ENCODE results near the gene SLC17A4. TPM values are rescaled to one million over a fixed set of nuclear protein-coding genes. Genes with fewer than 3 reads are reported as not detected.

The SLC17A4 gene
- total and polyA plus RNA-seq, 7 donors: not detected

GRCh38 chr6:25804804-25805203, 50.3 kb downstream of the SLC17A4 start:
- Histone ChIP-seq H3K4me3 (no peak overlapping the region), H3K27me3 (ENCODE audit: insufficient read depth in 3 of 3, low read length in 2 of 3) (peaks cover 0 to 3% (median 0%) of the 10 kb centered on the region in 3 donors), H3K36me3 (ENCODE audit: insufficient read depth in 1 of 2, low read depth in 1 of 2) (no peaks in the 10 kb centered on the region), H3K27ac (no peak overlapping the region), H3K9me3 (no peaks in the 10 kb centered on the region), H3K4me1 (no peaks in the 10 kb centered on the region)
- TF ChIP-seq CTCF (IDR thresholded peaks at IDR 0.05): no peak
- 83 to 92% (median 92%) methylated on average over 2 of the region's 2 CpGs for WGBS, 3 donors
- intact Hi-C loops (cut with DNase I): no loop called here
- no peak for DNase-seq
- ATAC-seq: no peak

- Histone ChIP-seq H3K4me3 (no peak overlapping the region), H3K36me3 (ENCODE audit: insufficient read depth in 1 of 2, low read depth in 1 of 2) (no peaks in the 10 kb centered on the region), H3K27ac (no peak overlapping the region), H3K9me3 (no peaks in the 10 kb centered on the region), H3K4me1 (no peaks in the 10 kb centered on the region), H3K27me3 (ENCODE audit: insufficient read depth in 3 of 3, low read length in 2 of 3) (peaks cover 0 to 3% (median 2%) of the 10 kb centered on the region in 3 donors)
- DNase-seq: no peak
- intact Hi-C loops (cut with DNase I): no loop called here
- 53 to 60% (median 56%) methylated on average over 3 of the region's 3 CpGs for WGBS, 3 donors
- ATAC-seq: no peak
- no peak for TF ChIP-seq CTCF (IDR thresholded peaks at IDR 0.05)
These were observed 60.7 kb downstream of the SLC17A4 start for GRCh38 chr6:25815194-25815593.

GRCh38 chr6:25816252-25816651, 61.7 kb downstream of the SLC17A4 start:
- H3K4me3 ChIP-seq: no peak overlapping the region
- DNase-seq (no peak), ATAC-seq (no peak)
- intact Hi-C loops (cut with DNase I): no loop called here
- peaks cover 0 to 3% (median 1%) of the 10 kb centered on the region in 3 donors for H3K27me3 ChIP-seq (ENCODE audit: insufficient read depth in 3 of 3, low read length in 2 of 3)
- H3K9me3 ChIP-seq: no peaks in the 10 kb centered on the region
- H3K27ac ChIP-seq: no peak overlapping the region
- H3K4me1 ChIP-seq: no peaks in the 10 kb centered on the region
- TF ChIP-seq CTCF (IDR thresholded peaks at IDR 0.05): no peak
- H3K36me3 ChIP-seq (ENCODE audit: insufficient read depth in 1 of 2, low read depth in 1 of 2): no peaks in the 10 kb centered on the region
- WGBS, 3 donors: 92 to 95% (median 93%) methylated on average over 2 of the region's 2 CpGs

- intact Hi-C loops (cut with DNase I): no loop called here
- Histone ChIP-seq H3K4me3 (no peak overlapping the region), H3K36me3 (ENCODE audit: insufficient read depth in 1 of 2, low read depth in 1 of 2) (no peaks in the 10 kb centered on the region), H3K4me1 (no peaks in the 10 kb centered on the region), H3K27me3 (ENCODE audit: insufficient read depth in 3 of 3, low read length in 2 of 3) (peaks cover 0 to 9% (median 0%) of the 10 kb centered on the region in 3 donors), H3K27ac (no peak overlapping the region), H3K9me3 (no peaks in the 10 kb centered on the region)
- ATAC-seq (no peak), DNase-seq (no peak)
- no peak for TF ChIP-seq CTCF (IDR thresholded peaks at IDR 0.05)
These were observed 66.8 kb downstream of the SLC17A4 start for GRCh38 chr6:25821341-25821740.

GRCh38 chr6:25829375-25829774, 74.8 kb downstream of the SLC17A4 start:
- H3K27me3 ChIP-seq (ENCODE audit: insufficient read depth in 3 of 3, low read length in 2 of 3): peaks cover 0 to 13% (median 2%) of the 10 kb centered on the region in 3 donors
- no peak for TF ChIP-seq CTCF (IDR thresholded peaks at IDR 0.05)
- H3K4me1 ChIP-seq: no peaks in the 10 kb centered on the region
- H3K4me3 ChIP-seq: no peak overlapping the region
- ATAC-seq: no peak
- no peak for DNase-seq
- intact Hi-C loops (cut with DNase I): no loop called here
- no peaks in the 10 kb centered on the region for H3K9me3 ChIP-seq
- 90 to 93% (median 90%) methylated on average over 1 of the region's 1 CpG for WGBS, 3 donors
- no peak overlapping the region for H3K27ac ChIP-seq
- no peaks in the 10 kb centered on the region for H3K36me3 ChIP-seq (ENCODE audit: insufficient read depth in 1 of 2, low read depth in 1 of 2)
